Psoas muscle (tissue), 8 donors: Measurements from ENCODE around the gene GSE1. TPM values are rescaled to one million over a fixed set of nuclear protein-coding genes. Genes with fewer than 3 reads are reported as not detected.

Source experiments
- ATAC-seq, 4 donors: fragments of 200-7000 bp; cut with Tn5 transposase; one replicate each; pipeline ENCODE4 v1.9.1; 2020; ENCODE audit warnings: moderate library complexity in 3 of 4, mild to moderate bottlenecking in 2 of 4
- DNase-seq, 2 donors: peaks; one replicate each; pipeline ENCODE4 v3.0.0-alpha.2; 2020
- H3K27ac ChIP-seq: fragments of 200-600 bp; one replicate; pipeline ENCODE4 v1.8.0; 2022
- H3K27me3 ChIP-seq, 3 donors: fragments of 200-600 bp in 1 of 3; one replicate each; pipeline versions ENCODE4 v1.6.1 to v1.8.0; 2013 to 2022; ENCODE audit warnings: low read length in 2 of 3, mild to moderate bottlenecking in 2 of 3, moderate library complexity in 1 of 3; ENCODE audit not compliant: insufficient read depth in 3 of 3
- H3K36me3 ChIP-seq, 2 donors: fragments of 200-600 bp in 1 of 2; one replicate each; pipeline versions ENCODE4 v1.6.1 to v1.8.0; 2013 to 2022; ENCODE audit warnings: low read depth in 1 of 2, mild to moderate bottlenecking in 1 of 2, moderate library complexity in 1 of 2; ENCODE audit not compliant: insufficient read depth in 1 of 2
- H3K4me1 ChIP-seq: fragments of 200-600 bp; one replicate; pipeline ENCODE4 v1.8.0; 2022
- H3K4me3 ChIP-seq: fragments of 200-600 bp; one replicate; pipeline ENCODE4 v1.8.0; 2022; ENCODE audit warnings: mild to moderate bottlenecking
- H3K9me3 ChIP-seq: fragments of 200-600 bp; one replicate; pipeline ENCODE4 v1.8.0; 2022
- WGBS, 3 donors: extraction: QIAGEN DNeasy Blood & Tissue Kit; methylation state at CpG; one replicate each; pipeline versions ENCODE4 v1.1.6 to v1.1.7; 2013; 5-methylcytosine and 5-hydroxymethylcytosine counted together
- intact Hi-C, 2 donors: fragments of 100-400 bp; cut with DNase I; formaldehyde crosslinking; loops; one replicate each; pipeline versions ENCODE4 v1.11.0 to v1.14.2; 2022
- polyA plus RNA-seq, 3 donors: library from polyadenylated mRNA; stranded (reverse); fragments of 200-250 nt; gene quantifications; one replicate each; pipeline ENCODE4 v1.2.3, GENCODE V29; 2013
- total RNA-seq, 4 donors: library from RNA; stranded (reverse); fragmentation: NEBNext Ultra II Directional in 2 of 4; extraction: Animal tissue kit (Norgen Biotek cat#: 25700) in 2 of 4; gene quantifications; one replicate each; pipeline versions ENCODE4 v1.2.1 to v1.2.4, GENCODE V29; 2021 to 2023
- TF ChIP-seq, protein P1 (sequence below): fragments of 200-600 bp; IDR thresholded peaks from one replicate; pipeline ENCODE4 v1.8.0; 2022; ENCODE audit warnings: antibody characterized with exemption
- donor health status: healthy with polysubstance abuse.
- donor health status: DM: no; HTN: no; CAD: no; lungs with moderate emphysema.
- donor health status: Bipolar disorder and iron deficiency.
- donor health status: healthy.
- donor health status: DM: yes; HTN: yes; CAD: no.
- donor health status: DM: no; HTN: no; CAD: no.
- donor health status: DM: no; HTN: no; CAD: no.
- donor health status: DM: yes; HTN: yes; CAD: no.

GSE1 gene
- total and polyA plus RNA-seq, 7 donors: 10.8 to 90.5 (median 47.0) TPM

DNA sequence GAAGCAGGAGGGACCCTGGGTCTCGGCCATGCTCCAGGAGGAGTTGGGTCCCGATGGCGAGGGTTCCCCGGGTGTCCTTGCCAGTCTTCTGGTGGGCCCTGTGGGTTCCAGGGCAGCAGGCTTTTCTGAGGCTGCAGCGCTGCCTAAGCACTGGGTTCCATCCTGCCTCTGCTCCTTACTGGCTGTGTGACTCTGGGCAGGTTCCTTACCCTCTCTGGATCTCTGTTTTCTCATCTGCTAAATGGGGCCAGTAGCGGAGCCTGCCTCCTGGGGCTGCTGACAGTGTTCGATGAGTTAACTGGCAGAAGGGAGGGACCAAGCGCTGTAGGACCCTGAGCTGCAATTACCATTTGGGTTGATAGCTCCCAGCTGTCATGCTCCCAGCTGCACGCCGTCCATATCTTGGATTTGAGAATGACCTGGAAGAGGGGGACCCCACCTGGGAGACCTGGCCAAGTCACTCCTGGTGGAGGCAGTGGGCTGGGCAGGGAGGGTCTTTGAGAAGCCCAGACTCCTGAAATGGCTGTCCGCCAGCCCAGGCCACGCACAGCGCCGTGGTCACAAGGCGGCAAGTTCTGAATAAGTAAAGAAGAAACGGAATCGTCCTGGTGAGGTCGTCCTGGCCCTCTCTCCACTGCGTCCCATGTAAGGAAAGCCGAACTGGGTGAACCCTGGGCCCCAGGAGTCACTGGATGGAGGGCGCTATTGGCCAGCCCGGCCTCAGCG lies 47.2 kb upstream of the GSE1 start:
- Histone ChIP-seq H3K4me3 (no peak overlapping the region), H3K4me1 (peaks cover 48% of the 10 kb centered on the region), H3K36me3 (no peaks in the 10 kb centered on the region), H3K9me3 (no peaks in the 10 kb centered on the region), H3K27me3 (no peaks in the 10 kb centered on the region), H3K27ac (no peak overlapping the region)
- 91 to 95% (median 93%) methylated on average over 23 of the region's 23 CpGs for WGBS, 3 donors
- no peak for DNase-seq
- no peak for ATAC-seq
- TF ChIP-seq, protein P1, sequence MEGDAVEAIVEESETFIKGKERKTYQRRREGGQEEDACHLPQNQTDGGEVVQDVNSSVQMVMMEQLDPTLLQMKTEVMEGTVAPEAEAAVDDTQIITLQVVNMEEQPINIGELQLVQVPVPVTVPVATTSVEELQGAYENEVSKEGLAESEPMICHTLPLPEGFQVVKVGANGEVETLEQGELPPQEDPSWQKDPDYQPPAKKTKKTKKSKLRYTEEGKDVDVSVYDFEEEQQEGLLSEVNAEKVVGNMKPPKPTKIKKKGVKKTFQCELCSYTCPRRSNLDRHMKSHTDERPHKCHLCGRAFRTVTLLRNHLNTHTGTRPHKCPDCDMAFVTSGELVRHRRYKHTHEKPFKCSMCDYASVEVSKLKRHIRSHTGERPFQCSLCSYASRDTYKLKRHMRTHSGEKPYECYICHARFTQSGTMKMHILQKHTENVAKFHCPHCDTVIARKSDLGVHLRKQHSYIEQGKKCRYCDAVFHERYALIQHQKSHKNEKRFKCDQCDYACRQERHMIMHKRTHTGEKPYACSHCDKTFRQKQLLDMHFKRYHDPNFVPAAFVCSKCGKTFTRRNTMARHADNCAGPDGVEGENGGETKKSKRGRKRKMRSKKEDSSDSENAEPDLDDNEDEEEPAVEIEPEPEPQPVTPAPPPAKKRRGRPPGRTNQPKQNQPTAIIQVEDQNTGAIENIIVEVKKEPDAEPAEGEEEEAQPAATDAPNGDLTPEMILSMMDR: no peak
- intact Hi-C loops: loop anchor here in 1 of 2 donors (5.0 kb wide), 1 partner anchor 36 kb away; no protein-coding TSS in a partner anchor

DNA sequence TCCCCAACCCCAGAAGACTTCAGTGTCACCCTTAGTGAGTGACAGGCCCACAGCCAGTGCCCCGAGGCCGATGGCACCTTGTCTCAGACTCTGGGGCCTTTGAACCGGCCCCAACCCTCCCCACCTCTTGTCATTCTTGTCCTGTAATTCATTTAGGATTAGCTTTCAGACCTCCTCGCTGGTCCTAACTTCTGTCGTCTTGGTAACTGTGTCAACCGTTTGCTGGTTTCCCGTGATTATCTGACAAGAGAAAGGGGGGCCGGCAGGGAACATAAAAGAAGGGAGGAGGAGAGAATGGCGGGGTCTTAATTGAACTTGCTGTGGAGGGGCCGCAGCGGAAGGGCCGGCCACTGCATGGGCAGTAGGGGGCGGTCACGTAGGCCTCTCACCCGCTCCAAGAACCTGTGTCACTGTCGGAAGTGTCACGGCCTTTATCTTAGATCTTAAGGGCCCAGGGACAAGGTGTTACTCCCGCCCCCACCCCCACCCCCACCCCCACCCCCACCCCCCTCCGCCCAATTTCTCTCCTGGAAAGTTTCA lies 46.5 kb upstream of the GSE1 start:
- H3K4me3 ChIP-seq: no peak overlapping the region
- DNase-seq (no peak), ATAC-seq (no peak)
- TF ChIP-seq, protein P1: no peak
- peaks cover 53% of the 10 kb centered on the region for H3K4me1 ChIP-seq
- 81 to 87% (median 84%) methylated on average over 13 to 19 of the region's 19 CpGs for WGBS, 3 donors
- no peaks in the 10 kb centered on the region for H3K27me3 ChIP-seq
- no peak overlapping the region for H3K27ac ChIP-seq
- H3K9me3 ChIP-seq: no peaks in the 10 kb centered on the region
- no peaks in the 10 kb centered on the region for H3K36me3 ChIP-seq
- intact Hi-C loops: loop anchor here in 1 of 2 donors (5.0 kb wide), 1 partner anchor 36 kb away; no protein-coding TSS in a partner anchor

DNA sequence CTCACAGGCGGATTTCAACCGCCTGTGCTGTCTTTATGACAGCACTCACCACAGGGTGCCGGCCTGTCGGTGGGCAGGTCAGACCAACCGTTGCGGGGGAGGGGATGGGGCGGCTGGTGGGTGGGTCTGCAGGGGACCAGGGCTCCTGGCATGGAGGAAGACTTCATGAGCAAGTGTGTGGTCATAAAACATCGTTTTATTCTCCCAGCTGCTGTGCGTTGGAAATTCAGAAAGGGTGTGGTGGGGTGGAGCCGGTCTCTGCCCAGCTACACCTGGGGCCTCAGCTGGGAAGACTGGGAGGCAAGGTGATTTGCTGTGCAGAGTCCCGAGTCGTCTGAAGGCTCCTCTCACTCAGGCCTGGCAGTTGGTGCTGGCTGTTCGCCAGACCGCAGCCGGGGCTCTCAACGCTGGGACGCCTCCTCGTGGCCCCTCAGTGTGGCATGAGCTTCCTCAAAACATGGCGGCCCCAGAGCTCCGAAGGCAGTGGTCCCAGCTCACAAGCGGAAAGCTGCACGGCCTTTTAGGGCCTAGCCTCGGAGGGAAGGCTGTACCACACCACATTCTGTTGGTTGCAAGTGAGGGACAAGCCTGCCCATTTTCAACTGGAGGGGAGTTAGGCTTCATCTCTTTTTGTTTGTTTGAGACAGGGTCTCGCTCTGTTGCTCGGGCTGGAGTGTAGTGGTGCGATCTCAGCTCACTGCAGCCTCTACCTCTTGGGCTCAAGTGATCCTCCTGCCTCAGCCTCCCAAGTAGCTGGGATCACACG lies 45.8 kb upstream of the GSE1 start:
- H3K4me3 ChIP-seq: no peak overlapping the region
- no peaks in the 10 kb centered on the region for H3K9me3 ChIP-seq
- intact Hi-C loops: loop anchor here in 1 of 2 donors (5.0 kb wide), 1 partner anchor 35 kb away; no protein-coding TSS in a partner anchor
- peaks cover 53% of the 10 kb centered on the region for H3K4me1 ChIP-seq
- TF ChIP-seq, protein P1: no peak
- H3K36me3 ChIP-seq: no peaks in the 10 kb centered on the region
- H3K27ac ChIP-seq: no peak overlapping the region
- H3K27me3 ChIP-seq: no peaks in the 10 kb centered on the region
- 90 to 92% (median 91%) methylated on average over 25 to 27 of the region's 27 CpGs for WGBS, 3 donors
- no peak for ATAC-seq
- no peak for DNase-seq

DNA sequence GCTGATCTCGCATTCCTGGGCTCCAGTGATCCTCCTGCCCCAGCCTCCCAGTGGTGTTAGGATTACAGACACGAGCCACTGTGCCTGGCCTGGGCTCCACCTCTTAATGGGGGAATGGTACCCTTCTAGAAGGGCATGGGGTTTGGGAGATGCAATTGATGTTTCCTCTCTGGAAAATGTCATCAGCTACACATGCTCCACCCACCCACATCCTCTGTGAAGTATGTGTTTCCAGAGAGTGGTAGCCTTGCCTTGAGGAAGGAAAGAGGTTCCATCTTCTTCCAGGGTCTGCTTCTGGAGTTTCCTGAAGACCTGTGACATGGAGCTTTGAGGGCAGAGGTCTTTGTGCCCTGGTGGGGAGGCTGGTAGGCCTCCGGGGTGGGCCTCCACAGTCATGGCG lies 45.2 kb upstream of the GSE1 start:
- 95 to 98% (median 97%) methylated on average over 4 of the region's 4 CpGs for WGBS, 3 donors
- Histone ChIP-seq H3K4me3 (no peak overlapping the region), H3K9me3 (no peaks in the 10 kb centered on the region), H3K27ac (no peak overlapping the region), H3K27me3 (no peaks in the 10 kb centered on the region), H3K36me3 (no peaks in the 10 kb centered on the region), H3K4me1 (peaks cover 57% of the 10 kb centered on the region)
- ATAC-seq (no peak), DNase-seq (no peak)
- TF ChIP-seq, protein P1: no peak
- intact Hi-C loops: loop anchor here in 1 of 2 donors (5.0 kb wide), 1 partner anchor 34 kb away; no protein-coding TSS in a partner anchor
